Measurements from ENCODE around the gene C10orf71. TPM values are rescaled to one million over a fixed set of nuclear protein-coding genes. Genes with fewer than 3 reads are reported as not detected.

C10orf71 gene
- polyA plus RNA-seq, 4 donors, result under 0.01 to 0.16 TPM; not detected in 2

- Histone ChIP-seq H3K4me3 (ENCODE audit: low read depth in 1 of 3, low read length in 3 of 3) (no peak overlapping the region), H3K9me3 (ENCODE audit: control insufficient read depth in 2 of 2, insufficient read depth in 1 of 2, low read depth in 1 of 2, low read length in 1 of 2) (no peaks in the 10 kb centered on the region), H3K27me3 (ENCODE audit: control insufficient read depth in 3 of 3, insufficient read depth in 3 of 3, low read length in 3 of 3) (peaks cover 0 to 13% (median 0%) of the 10 kb centered on the region in 3 donors), H3K4me1 (ENCODE audit: control insufficient read depth in 3 of 3, insufficient read depth in 2 of 3, low read depth in 1 of 3, low read length in 2 of 3) (no peaks in the 10 kb centered on the region), H3K27ac (ENCODE audit: low read depth in 1 of 3, low read length in 2 of 3) (no peak overlapping the region), H3K36me3 (ENCODE audit: control insufficient read depth in 3 of 3, insufficient read depth in 2 of 3, low read depth in 1 of 3, low read length in 3 of 3) (no peaks in the 10 kb centered on the region)
- DNase-seq (no peak), FAIRE-seq (no peak)
- 66 to 89% (median 73%) methylated on average over 7 of the region's 7 CpGs for WGBS, 3 donors
Observed at GRCh38 chr10:49293208-49293603, 5.8 kb upstream of the C10orf71 start.

GRCh38 chr10:49294731-49295130 is 4.2 kb upstream of the C10orf71 start:
- Histone ChIP-seq H3K9me3 (ENCODE audit: control insufficient read depth in 2 of 2, insufficient read depth in 1 of 2, low read depth in 1 of 2, low read length in 1 of 2) (no peaks in the 10 kb centered on the region), H3K36me3 (ENCODE audit: control insufficient read depth in 3 of 3, insufficient read depth in 2 of 3, low read depth in 1 of 3, low read length in 3 of 3) (no peaks in the 10 kb centered on the region), H3K27ac (ENCODE audit: low read depth in 1 of 3, low read length in 2 of 3) (no peak overlapping the region), H3K4me3 (ENCODE audit: low read depth in 1 of 3, low read length in 3 of 3) (no peak overlapping the region), H3K4me1 (ENCODE audit: control insufficient read depth in 3 of 3, insufficient read depth in 2 of 3, low read depth in 1 of 3, low read length in 2 of 3) (no peaks in the 10 kb centered on the region), H3K27me3 (ENCODE audit: control insufficient read depth in 3 of 3, insufficient read depth in 3 of 3, low read length in 3 of 3) (peaks cover 0 to 20% (median 0%) of the 10 kb centered on the region in 3 donors)
- 73 to 77% (median 76%) methylated on average over 5 of the region's 5 CpGs for WGBS, 3 donors
- no peak for FAIRE-seq
- no peak for DNase-seq

DNA sequence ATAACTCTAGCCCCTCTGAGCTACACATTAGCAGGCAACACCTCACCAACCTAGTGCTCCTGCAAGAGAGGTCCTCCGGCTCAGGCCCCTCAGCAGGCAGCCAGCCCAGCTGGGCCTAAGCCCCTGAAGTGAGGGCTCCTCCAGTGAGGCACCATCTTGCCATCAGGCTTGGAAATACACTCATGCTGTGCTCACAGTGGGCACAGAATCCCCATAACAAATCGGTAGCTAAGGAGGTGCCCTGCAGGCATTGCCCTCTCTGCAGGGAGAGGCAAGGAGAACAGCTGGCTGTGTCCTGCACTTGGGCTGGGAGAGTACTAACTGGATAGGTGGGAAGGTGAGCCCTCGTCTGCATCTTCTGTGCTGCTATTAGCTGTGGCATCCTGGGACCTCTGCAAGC is 3.7 kb upstream of the C10orf71 start:
- no peak overlapping the region for H3K4me3 ChIP-seq (ENCODE audit: low read depth in 1 of 3, low read length in 3 of 3)
- peaks cover 0 to 21% (median 0%) of the 10 kb centered on the region in 3 donors for H3K27me3 ChIP-seq (ENCODE audit: control insufficient read depth in 3 of 3, insufficient read depth in 3 of 3, low read length in 3 of 3)
- 79 to 92% (median 81%) methylated on average over 3 of the region's 3 CpGs for WGBS, 3 donors
- FAIRE-seq, result no peak
- H3K9me3 ChIP-seq (ENCODE audit: control insufficient read depth in 2 of 2, insufficient read depth in 1 of 2, low read depth in 1 of 2, low read length in 1 of 2), result no peaks in the 10 kb centered on the region
- no peaks in the 10 kb centered on the region for H3K36me3 ChIP-seq (ENCODE audit: control insufficient read depth in 3 of 3, insufficient read depth in 2 of 3, low read depth in 1 of 3, low read length in 3 of 3)
- DNase-seq, result no peak
- H3K27ac ChIP-seq (ENCODE audit: low read depth in 1 of 3, low read length in 2 of 3), result no peak overlapping the region
- H3K4me1 ChIP-seq (ENCODE audit: control insufficient read depth in 3 of 3, insufficient read depth in 2 of 3, low read depth in 1 of 3, low read length in 2 of 3), result peaks cover 0 to 2% (median 0%) of the 10 kb centered on the region in 3 donors

DNA sequence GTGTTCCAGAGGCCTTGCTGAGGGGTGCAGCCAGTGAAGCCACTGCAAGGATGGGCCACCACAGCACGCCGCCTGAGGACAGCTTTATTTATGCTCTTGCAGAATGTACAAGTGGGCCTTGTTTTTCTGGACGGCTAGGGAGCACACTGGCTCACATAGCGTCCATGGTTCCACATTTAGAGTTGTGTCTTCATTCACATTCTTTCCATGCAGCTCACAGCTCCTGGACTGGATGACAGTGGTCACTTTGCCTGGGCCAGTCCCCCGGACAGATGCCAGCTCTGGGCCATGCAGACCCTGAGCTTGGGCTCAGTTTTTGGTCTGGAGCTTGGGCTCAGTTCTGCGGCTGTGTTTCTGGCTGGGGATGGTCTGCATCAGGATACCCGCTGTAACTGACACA is 2.6 kb upstream of the C10orf71 start:
- Histone ChIP-seq H3K4me1 (ENCODE audit: control insufficient read depth in 3 of 3, insufficient read depth in 2 of 3, low read depth in 1 of 3, low read length in 2 of 3) (peaks cover 0 to 2% (median 0%) of the 10 kb centered on the region in 3 donors), H3K9me3 (ENCODE audit: control insufficient read depth in 2 of 2, insufficient read depth in 1 of 2, low read depth in 1 of 2, low read length in 1 of 2) (no peaks in the 10 kb centered on the region), H3K4me3 (ENCODE audit: low read depth in 1 of 3, low read length in 3 of 3) (no peak overlapping the region), H3K27me3 (ENCODE audit: control insufficient read depth in 3 of 3, insufficient read depth in 3 of 3, low read length in 3 of 3) (peaks cover 0 to 21% (median 0%) of the 10 kb centered on the region in 3 donors), H3K36me3 (ENCODE audit: control insufficient read depth in 3 of 3, insufficient read depth in 2 of 3, low read depth in 1 of 3, low read length in 3 of 3) (no peaks in the 10 kb centered on the region), H3K27ac (ENCODE audit: low read depth in 1 of 3, low read length in 2 of 3) (no peak overlapping the region)
- WGBS, 3 donors, result 84 to 92% (median 85%) methylated on average over 7 of the region's 7 CpGs
- FAIRE-seq (no peak), DNase-seq (no peak)

DNA sequence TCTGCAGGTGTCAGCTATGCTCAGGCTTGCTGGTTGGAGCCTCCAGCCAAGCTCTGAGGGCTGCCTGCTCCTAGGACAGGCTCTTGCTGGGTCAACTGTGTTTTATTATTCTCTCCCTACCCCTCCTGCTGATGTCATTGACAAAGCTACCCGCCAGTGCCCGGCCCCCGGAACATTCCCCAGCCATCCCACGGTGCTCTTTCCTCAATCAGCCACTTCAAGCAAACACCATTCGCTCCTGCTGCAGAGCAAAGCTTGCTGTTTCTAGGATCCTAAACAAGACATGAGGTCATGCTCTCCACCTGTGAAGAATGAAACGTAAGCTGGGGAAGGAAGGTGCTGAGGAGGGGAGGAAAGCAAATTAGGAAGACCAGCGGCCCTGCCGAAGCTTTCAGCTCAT is 2.1 kb upstream of the C10orf71 start:
- no peak for DNase-seq
- H3K27ac ChIP-seq (ENCODE audit: low read depth in 1 of 3, low read length in 2 of 3), result no peak overlapping the region
- no peaks in the 10 kb centered on the region for H3K36me3 ChIP-seq (ENCODE audit: control insufficient read depth in 3 of 3, insufficient read depth in 2 of 3, low read depth in 1 of 3, low read length in 3 of 3)
- no peak for FAIRE-seq
- peaks cover 0 to 21% (median 0%) of the 10 kb centered on the region in 3 donors for H3K27me3 ChIP-seq (ENCODE audit: control insufficient read depth in 3 of 3, insufficient read depth in 3 of 3, low read length in 3 of 3)
- WGBS, 3 donors, result 48 to 73% (median 66%) methylated on average over 8 of the region's 8 CpGs
- no peak overlapping the region for H3K4me3 ChIP-seq (ENCODE audit: low read depth in 1 of 3, low read length in 3 of 3)
- H3K9me3 ChIP-seq (ENCODE audit: control insufficient read depth in 2 of 2, insufficient read depth in 1 of 2, low read depth in 1 of 2, low read length in 1 of 2), result no peaks in the 10 kb centered on the region
- peaks cover 0 to 2% (median 0%) of the 10 kb centered on the region in 3 donors for H3K4me1 ChIP-seq (ENCODE audit: control insufficient read depth in 3 of 3, insufficient read depth in 2 of 3, low read depth in 1 of 3, low read length in 2 of 3)

GRCh38 chr10:49297818-49298670 is 926 bp upstream of the C10orf71 start:
- Histone ChIP-seq H3K4me3 (ENCODE audit: low read depth in 1 of 3, low read length in 3 of 3) (no peak overlapping the region), H3K9me3 (ENCODE audit: control insufficient read depth in 2 of 2, insufficient read depth in 1 of 2, low read depth in 1 of 2, low read length in 1 of 2) (no peaks in the 10 kb centered on the region), H3K36me3 (ENCODE audit: control insufficient read depth in 3 of 3, insufficient read depth in 2 of 3, low read depth in 1 of 3, low read length in 3 of 3) (no peaks in the 10 kb centered on the region), H3K4me1 (ENCODE audit: control insufficient read depth in 3 of 3, insufficient read depth in 2 of 3, low read depth in 1 of 3, low read length in 2 of 3) (peaks cover 0 to 2% (median 0%) of the 10 kb centered on the region in 3 donors), H3K27me3 (ENCODE audit: control insufficient read depth in 3 of 3, insufficient read depth in 3 of 3, low read length in 3 of 3) (peaks cover 0 to 21% (median 0%) of the 10 kb centered on the region in 3 donors), H3K27ac (ENCODE audit: low read depth in 1 of 3, low read length in 2 of 3) (no peak overlapping the region)
- WGBS, 3 donors, result 57 to 81% (median 70%) methylated on average over 9 of the region's 9 CpGs
- no peak for FAIRE-seq
- DNase-seq, result no peak

GRCh38 chr10:49298671-49298982 is 343 bp upstream of the C10orf71 start:
- Histone ChIP-seq H3K27ac (ENCODE audit: low read depth in 1 of 3, low read length in 2 of 3) (no peak overlapping the region), H3K9me3 (ENCODE audit: control insufficient read depth in 2 of 2, insufficient read depth in 1 of 2, low read depth in 1 of 2, low read length in 1 of 2) (no peaks in the 10 kb centered on the region), H3K27me3 (ENCODE audit: control insufficient read depth in 3 of 3, insufficient read depth in 3 of 3, low read length in 3 of 3) (peaks cover 0 to 21% (median 0%) of the 10 kb centered on the region in 3 donors), H3K36me3 (ENCODE audit: control insufficient read depth in 3 of 3, insufficient read depth in 2 of 3, low read depth in 1 of 3, low read length in 3 of 3) (no peaks in the 10 kb centered on the region), H3K4me3 (ENCODE audit: low read depth in 1 of 3, low read length in 3 of 3) (no peak overlapping the region), H3K4me1 (ENCODE audit: control insufficient read depth in 3 of 3, insufficient read depth in 2 of 3, low read depth in 1 of 3, low read length in 2 of 3) (peaks cover 0 to 2% (median 0%) of the 10 kb centered on the region in 3 donors)
- FAIRE-seq, result no peak
- WGBS, 3 donors, result 34 to 55% (median 35%) methylated on average over 11 of the region's 11 CpGs
- DNase-seq, result no peak

- no peak overlapping the region for H3K4me3 ChIP-seq (ENCODE audit: low read depth in 1 of 3, low read length in 3 of 3)
- no peaks in the 10 kb centered on the region for H3K36me3 ChIP-seq (ENCODE audit: control insufficient read depth in 3 of 3, insufficient read depth in 2 of 3, low read depth in 1 of 3, low read length in 3 of 3)
- FAIRE-seq (no peak), DNase-seq (no peak)
- WGBS, 3 donors, result 76 to 82% (median 78%) methylated on average over 5 of the region's 5 CpGs
- peaks cover 0 to 21% (median 0%) of the 10 kb centered on the region in 3 donors for H3K27me3 ChIP-seq (ENCODE audit: control insufficient read depth in 3 of 3, insufficient read depth in 3 of 3, low read length in 3 of 3)
- no peak overlapping the region for H3K27ac ChIP-seq (ENCODE audit: low read depth in 1 of 3, low read length in 2 of 3)
- peaks cover 0 to 2% (median 0%) of the 10 kb centered on the region in 3 donors for H3K4me1 ChIP-seq (ENCODE audit: control insufficient read depth in 3 of 3, insufficient read depth in 2 of 3, low read depth in 1 of 3, low read length in 2 of 3)
- H3K9me3 ChIP-seq (ENCODE audit: control insufficient read depth in 2 of 2, insufficient read depth in 1 of 2, low read depth in 1 of 2, low read length in 1 of 2), result no peaks in the 10 kb centered on the region
Observed at GRCh38 chr10:49299816-49300139, 808 bp downstream of the C10orf71 start.
